Suppressor macrophage treated with lipopolysaccharide for 1 hour (primary cell): ENCODE measurements around the gene OXA1L.
"Not testable (repeated sequence)": the region's sequence is repeated elsewhere in the genome, so short reads cannot be mapped to it uniquely, and the experiment has no call there.

Experiments
- DNase-seq, 3 donors: peaks; one replicate each; pipeline ENCODE4 v3.0.0-alpha.2; 2020 to 2022

The OXA1L gene

DNA sequence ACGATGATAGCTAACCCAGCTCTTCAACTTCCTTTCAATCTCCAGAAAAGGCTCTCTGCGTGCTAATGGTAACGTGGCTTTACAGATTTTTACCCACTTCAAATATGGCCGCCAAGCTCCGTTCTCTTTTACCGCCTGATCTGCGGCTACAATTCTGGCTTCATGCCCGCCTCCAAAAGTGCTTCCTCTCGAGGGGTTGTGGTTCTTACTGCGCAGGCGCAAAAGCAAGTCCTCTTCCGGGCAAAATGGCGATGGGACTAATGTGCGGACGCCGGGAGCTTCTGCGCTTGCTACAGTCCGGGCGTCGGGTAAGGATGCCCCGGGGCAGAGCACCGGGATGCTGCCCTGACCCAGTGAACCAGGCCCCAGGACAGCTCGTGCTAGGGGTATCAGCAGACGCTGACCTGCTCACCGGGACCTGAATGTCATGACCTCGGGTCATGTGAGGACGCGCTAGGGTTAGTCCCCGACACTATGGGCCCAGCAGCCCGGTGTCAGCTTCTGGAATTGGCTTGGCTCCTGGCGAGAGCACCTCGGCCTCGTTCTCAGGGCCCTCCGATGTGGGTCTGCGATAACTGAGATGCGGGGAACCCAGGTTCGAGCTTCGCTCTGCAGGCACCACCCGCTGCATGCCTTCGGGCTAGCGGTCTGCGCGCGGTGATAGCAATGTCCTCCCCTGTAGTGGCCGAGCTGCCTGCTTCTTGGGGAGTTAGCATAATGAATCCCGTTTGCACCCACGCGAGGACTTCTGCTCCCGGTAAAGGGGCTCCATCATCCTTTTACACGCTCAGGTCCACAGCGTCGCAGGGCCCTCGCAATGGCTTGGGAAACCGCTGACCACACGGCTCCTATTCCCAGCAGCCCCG is at the start of gene OXA1L:
Gene OXA1L (plus strand): TSS at position 232 of the 866 bp plus-strand sequence. CDS start 14 bp downstream, at position 246.
- DNase-seq, result peak; percentile 97 to 99 (median 98)

GRCh38 chr14:22718091-22718490 is 48.4 kb upstream of the OXA1L start:
- DNase-seq, result peak in 2 of 3 donors; percentile 10 to 20

- DNase-seq, result no peak
Measured at GRCh38 chr14:22721213-22721612, 45.3 kb upstream of the OXA1L start.

DNA sequence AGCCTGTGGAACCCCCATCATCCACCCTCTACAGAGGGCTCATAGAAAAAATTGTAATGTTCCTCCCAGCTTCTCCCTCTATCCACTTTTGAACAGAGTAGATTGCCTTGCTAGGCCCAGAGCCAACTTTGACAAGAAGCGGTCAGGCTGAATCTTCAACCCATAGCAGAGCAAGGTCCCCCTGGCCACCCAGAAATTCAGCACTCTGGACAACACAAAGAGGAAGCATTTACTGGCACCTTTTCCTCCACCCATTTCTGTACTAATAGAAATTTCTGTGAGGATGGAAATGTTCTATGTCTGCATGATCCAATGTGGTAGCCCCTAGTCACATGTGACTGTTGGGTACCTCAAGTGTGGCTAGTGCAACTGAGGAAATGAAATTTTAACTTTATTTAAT is 42.7 kb upstream of the OXA1L start:
- no peak for DNase-seq

GRCh38 chr14:22724847-22725246 is 41.6 kb upstream of the OXA1L start:
- not testable (repeated sequence) for DNase-seq

- DNase-seq, result not testable (repeated sequence)
Measured at GRCh38 chr14:22725374-22725773, 41.1 kb upstream of the OXA1L start.

DNA sequence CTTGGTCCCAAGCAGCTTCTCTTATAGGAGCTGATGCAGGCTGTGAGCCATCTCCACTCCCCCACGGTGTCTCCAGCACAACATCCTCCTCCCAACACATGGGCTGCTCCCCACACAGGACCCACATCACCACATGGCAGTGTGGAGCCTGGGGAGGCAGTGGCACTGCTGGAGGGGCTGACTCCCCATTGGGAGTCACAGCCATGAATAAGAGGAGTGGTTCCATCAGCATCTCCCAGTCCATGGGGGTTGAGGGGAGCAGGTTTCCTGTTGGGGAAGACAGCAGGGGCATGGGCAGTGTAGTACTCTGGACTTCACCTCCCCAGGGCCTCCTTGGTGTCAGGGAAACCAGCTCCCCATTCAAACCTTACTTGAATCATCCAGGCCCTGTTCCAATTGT is 40.5 kb upstream of the OXA1L start:
- DNase-seq, result no peak

DNA sequence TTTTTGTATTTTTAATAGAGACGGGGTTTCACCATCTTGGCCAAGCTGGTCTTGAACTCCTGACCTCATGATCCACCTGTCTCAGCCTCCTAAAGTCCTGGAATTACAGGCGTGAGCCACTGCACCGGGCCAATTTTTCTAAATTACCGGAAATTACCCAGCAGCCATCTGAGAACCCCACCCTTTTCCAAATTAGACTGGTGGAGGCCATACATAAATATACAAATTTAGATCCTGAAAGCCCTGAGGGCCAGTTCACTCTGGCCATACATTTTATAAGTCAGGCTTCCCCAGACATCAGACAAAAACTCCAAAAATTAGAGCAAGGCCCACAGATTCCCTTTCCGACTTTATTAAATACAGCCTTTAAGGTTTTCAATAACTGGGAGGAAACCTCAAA is 34.4 kb upstream of the OXA1L start:
- DNase-seq, result not testable (repeated sequence)

DNA sequence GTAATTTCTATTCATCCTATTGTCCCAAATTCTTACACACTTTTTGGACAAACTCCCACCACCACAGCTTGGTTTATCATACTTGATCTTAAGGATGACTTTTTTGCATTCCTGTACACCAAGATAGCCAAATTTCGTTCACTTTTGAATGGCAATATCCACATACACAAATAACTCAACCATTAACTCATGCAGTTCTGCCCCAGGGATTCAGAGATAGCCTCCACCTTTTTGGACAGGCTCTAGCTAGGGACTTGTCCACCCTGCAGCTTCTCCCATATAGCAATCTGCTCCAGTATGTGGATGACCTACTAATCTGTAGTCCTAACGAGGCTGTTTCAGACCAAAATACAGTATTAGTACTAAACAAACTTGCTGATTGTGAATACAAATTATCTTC is 32.7 kb upstream of the OXA1L start:
- DNase-seq, result no peak

GRCh38 chr14:22735096-22735495 is 31.4 kb upstream of the OXA1L start:
- no peak for DNase-seq

- not testable (repeated sequence) for DNase-seq
Measured at GRCh38 chr14:22736384-22736783, 30.1 kb upstream of the OXA1L start.

- DNase-seq, result peak; percentile 39 to 68 (median 57)
Measured at GRCh38 chr14:22737052-22737451, 29.4 kb upstream of the OXA1L start.

- no peak for DNase-seq
Measured at GRCh38 chr14:22739423-22739822, 27.1 kb upstream of the OXA1L start.

DNA sequence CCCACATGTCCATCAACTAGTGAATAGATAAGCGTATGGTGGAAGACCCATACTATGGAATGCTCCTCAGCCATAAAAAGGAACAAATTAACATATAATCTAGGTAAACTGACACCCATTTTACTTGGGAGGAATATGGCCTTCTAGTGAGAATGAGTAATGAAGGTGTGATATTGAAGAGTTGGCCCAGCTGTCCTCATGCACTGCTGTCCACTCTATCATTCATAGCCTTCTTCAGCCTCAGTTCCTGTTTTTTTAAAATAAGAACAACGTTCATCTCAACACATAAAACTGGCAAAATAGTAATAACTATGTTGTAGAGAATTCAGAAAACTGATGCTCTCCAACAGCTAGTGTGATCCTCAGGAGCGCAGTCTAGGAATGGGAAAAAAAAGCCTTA is 26.5 kb upstream of the OXA1L start:
- no peak for DNase-seq

- no peak for DNase-seq
Measured at GRCh38 chr14:22747769-22748168, 18.7 kb upstream of the OXA1L start.

DNA sequence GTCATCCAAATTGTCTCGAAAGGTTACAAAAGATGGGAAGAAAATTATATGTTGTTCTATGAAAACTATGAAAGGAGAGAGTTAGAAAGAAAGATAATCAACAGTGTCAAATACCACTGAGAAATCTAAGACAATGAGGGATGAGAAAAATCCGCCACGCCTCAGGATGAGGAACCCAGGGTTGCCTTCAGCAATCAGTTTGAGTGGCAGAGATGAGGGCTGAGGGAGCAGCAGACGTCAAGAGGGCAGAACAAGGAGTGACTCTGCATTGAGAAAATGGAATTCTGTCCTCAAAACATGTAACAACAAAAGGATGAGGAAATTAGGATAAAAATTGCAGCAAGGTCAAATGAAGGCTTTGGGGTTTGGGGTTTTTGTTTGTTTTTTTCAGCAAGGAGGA is 18.3 kb upstream of the OXA1L start:
- DNase-seq, result peak; percentile 23 to 35 (median 27)

DNA sequence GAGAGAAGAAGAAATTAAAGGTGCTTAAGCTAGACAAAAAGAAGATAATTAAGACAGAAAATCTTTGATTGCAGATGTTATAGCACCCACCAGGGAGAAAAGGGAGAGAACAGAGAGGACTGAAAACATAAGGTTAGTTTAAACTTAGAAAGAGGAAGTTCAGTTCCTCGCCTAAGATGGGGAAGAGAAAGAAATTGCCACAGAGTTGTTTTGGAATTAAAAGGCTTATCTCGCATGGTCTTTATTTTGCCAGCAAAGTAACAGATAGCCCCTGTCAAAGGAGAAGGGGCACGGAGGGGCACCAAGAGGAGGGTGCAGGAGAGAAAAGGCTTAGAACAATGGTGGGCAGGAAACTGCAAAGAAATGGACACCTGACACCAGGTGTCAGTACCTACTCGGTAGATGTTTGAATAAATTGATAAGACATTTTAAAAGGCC is 17.8 kb upstream of the OXA1L start:
- peak; percentile 34 to 66 (median 52) for DNase-seq

- DNase-seq, result no peak
Measured at GRCh38 chr14:22752422-22752821, 14.1 kb upstream of the OXA1L start.

DNA sequence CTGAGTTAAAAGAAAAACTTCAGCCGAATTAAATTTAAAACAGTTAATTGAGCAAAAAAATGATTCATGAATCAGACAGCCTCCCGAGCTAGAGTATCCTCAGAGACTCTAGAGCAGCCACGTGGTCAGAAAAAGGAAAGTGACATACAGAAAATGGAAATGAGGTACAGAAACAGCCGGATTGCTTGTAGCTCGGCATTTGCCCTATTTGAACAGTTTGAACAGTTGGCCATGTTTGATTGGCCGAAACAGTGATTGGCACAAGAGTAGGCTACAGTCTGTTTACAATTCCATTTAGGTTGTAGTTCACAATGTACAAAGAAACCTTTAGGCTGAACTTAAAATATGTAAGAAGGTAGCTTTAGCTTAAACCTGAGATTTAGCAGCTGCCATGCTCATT is 12.9 kb upstream of the OXA1L start:
- DNase-seq, result peak; percentile 75 to 91 (median 88)

DNA sequence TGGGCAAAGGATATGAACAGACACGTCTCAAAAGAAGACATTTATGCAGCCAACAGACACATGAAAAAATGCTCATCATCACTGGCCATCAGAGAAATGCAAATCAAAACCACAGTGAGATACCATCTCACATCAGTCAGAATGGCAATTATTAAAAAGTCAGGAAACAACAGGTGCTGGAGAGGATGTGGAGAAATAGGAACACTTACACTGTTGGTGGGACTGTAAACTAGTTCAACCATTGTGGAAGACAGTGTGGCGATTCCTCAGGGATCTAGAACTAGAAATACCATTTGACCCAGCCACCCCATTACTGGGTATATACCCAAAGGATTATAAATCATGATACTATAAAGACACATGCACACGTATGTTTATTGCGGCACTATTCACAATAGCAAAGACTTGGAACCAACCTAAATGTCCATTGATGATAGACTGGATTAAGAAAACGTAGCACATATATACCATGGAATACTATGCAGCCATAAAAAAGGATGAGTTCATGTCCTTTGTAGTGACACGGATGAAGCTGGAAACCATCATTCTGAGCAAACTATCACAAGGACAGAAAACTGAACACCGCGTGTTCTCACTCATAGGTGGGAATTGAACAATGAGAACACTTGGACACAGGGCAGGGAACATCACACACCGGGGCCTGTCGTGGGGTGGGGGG is 8.4 kb upstream of the OXA1L start:
- not testable (repeated sequence) for DNase-seq

DNA sequence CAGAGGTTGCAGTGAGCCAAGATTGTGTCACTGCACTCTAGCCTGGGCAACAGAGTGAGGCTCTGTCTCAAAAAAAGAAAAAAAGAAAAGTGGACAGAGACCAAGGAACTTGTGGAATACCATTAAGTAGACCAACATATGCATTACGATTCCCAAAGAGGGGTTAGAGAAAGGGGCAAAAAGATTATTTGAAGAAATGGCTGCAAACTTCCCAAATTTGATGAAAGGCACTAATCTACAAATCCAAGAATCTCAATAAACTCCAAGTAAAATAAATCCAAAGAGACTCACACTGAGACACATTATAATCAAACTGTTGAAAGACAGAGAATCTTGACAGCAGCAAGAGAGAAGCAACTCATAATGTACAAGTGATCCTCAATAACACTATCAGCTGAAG is 4.8 kb upstream of the OXA1L start:
- DNase-seq, result no peak

- no peak for DNase-seq
Measured at GRCh38 chr14:22764382-22764781, 2.1 kb upstream of the OXA1L start.

GRCh38 chr14:22767323-22767589 is 768 bp downstream of the OXA1L start:
- DNase-seq, result no peak

DNA sequence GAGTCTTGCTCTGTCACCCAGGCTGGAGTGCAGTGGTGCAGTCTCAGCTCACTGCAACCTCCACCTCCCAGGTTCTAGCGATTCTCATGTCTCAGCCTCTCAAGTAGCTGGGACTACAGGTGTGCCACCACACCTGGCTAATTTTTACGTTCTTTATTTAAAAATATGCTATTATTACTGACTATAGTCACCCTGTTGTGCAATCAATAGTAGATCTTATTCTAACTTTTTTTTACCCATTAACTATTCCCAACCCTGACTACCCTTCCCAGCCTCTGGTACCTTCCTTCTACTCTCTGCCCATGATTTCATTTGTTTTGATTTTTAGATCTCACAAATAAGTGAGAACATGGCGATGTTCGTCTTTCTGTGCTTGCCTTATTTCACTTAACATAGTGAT is 2.5 kb downstream of the OXA1L start:
- DNase-seq, result no peak
